ENCODE measurements around the gene PLS1. TPM values are rescaled to one million over a fixed set of nuclear protein-coding genes. Genes with fewer than 3 reads are reported as not detected.

Gene PLS1
- total RNA-seq, 1 experiment from 2014 or later, result 53.8 TPM

DNA sequence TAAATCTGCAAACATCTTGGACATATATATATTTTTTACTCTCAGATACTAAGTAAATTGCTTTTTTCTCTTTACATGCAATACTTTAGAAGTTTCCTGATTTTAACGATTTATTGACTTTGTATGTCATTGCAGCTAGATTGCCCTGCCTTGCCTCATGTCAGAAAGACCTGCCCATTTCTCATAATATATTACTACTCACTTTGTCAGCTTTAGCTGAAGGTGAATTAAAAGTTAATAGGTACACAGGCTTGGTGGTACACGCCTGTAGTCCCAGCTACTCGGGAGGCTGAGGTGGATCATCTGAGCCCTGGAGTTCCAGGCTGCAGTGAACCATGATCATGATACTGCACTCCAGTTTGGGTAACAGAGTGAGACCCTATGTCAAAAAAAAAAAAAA is 52.8 kb downstream of the PLS1 start:
- BruUV-seq (replicated peaks), result no TSS peak
- H3K27me3 ChIP-seq (ENCODE audit: insufficient read depth, low read depth), result no peaks in the 10 kb centered on the region
- ChIA-PET CTCF (no interaction called here), POLR2A (ENCODE audit: unreplicated experiment) (no interaction called here)
- H3F3A ChIP-seq (ENCODE audit: insufficient read depth, low read depth), result peaks cover 10% of the 10 kb centered on the region; the same call in 1 of the 2 replicates
- no peak overlapping the region for H3K27ac ChIP-seq
- H3K4me3 ChIP-seq, result no peak overlapping the region
- no peaks in the 10 kb centered on the region for H3K9me3 ChIP-seq (ENCODE audit: insufficient read depth, low read depth)
- peaks cover 14% of the 10 kb centered on the region; the same call in 1 of the 2 replicates for H3K79me2 ChIP-seq (ENCODE audit: low read depth)
- no peak overlapping the region for H2AFZ ChIP-seq
- H4K20me1 ChIP-seq (ENCODE audit: insufficient read depth), result no peaks in the 10 kb centered on the region
- DNase-seq, result no peak
- H3K36me3 ChIP-seq (ENCODE audit: low read depth), result 0 out of 2 replicates have a peak, but pooled peaks cover 3% of the 10 kb centered on the region
- no peaks in the 10 kb centered on the region for H3K9me2 ChIP-seq (ENCODE audit: insufficient read depth)
- no peak overlapping the region for H3K4me2 ChIP-seq
- TF ChIP-seq, protein P1, sequence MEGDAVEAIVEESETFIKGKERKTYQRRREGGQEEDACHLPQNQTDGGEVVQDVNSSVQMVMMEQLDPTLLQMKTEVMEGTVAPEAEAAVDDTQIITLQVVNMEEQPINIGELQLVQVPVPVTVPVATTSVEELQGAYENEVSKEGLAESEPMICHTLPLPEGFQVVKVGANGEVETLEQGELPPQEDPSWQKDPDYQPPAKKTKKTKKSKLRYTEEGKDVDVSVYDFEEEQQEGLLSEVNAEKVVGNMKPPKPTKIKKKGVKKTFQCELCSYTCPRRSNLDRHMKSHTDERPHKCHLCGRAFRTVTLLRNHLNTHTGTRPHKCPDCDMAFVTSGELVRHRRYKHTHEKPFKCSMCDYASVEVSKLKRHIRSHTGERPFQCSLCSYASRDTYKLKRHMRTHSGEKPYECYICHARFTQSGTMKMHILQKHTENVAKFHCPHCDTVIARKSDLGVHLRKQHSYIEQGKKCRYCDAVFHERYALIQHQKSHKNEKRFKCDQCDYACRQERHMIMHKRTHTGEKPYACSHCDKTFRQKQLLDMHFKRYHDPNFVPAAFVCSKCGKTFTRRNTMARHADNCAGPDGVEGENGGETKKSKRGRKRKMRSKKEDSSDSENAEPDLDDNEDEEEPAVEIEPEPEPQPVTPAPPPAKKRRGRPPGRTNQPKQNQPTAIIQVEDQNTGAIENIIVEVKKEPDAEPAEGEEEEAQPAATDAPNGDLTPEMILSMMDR (conservative IDR thresholded peaks at IDR 0.05), result no peak
- TF ChIP-seq EZH2 (IDR thresholded peaks at IDR 0.05; ENCODE audit: low read depth), result no peak
- H3K4me1 ChIP-seq (replicated peaks; ENCODE audit: insufficient read depth), result peaks cover 26% of the 10 kb centered on the region
- intact Hi-C loops (cut with micrococcal nuclease; ENCODE audit: unreplicated experiment), result no loop called here

DNA sequence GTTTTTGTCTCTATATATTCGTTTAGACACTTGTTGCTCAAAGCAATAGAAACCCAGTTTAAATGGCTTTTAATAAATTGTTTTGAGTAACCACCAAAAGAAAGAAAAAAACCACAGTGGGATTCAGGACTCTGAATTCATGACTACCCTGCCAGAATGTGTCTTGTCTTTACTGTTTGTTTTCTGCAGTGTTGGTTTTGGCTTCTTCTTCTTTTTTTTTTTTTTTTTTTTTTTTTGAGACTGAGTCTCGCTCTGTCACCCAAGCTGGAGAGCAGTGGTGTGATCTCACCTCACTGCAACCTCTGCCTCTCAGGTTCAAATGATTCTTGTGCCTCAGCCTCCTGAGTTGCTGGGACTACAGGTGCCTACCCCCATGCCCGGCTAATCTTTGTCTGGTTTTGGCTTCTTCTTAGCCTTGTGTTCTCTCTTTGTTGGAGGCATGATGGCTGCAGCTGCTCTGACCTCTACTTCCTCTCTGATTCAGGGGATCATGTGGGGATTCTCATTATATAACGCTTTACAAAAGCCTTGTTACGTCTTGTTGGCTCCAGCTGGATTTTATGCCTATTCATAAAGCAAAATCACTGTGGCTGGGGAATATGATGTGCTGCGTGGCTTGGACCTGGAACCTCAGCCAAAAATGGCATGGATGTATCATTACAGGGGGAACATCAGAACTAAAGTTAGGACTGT is 54.0 kb downstream of the PLS1 start:
- Histone ChIP-seq H3K9me2 (ENCODE audit: insufficient read depth) (no peaks in the 10 kb centered on the region), H3K9me3 (ENCODE audit: insufficient read depth, low read depth) (no peaks in the 10 kb centered on the region), H3K4me3 (no peak overlapping the region), H3K27ac (no peak overlapping the region), H3K4me2 (no peak overlapping the region), H3K4me1 (replicated peaks; ENCODE audit: insufficient read depth) (peaks cover 18% of the 10 kb centered on the region), H2AFZ (no peak overlapping the region), H3K27me3 (ENCODE audit: insufficient read depth, low read depth) (no peaks in the 10 kb centered on the region), H3K36me3 (ENCODE audit: low read depth) (0 out of 2 replicates have a peak, but pooled peaks cover 7% of the 10 kb centered on the region), H3F3A (ENCODE audit: insufficient read depth, low read depth) (peaks cover 2% of the 10 kb centered on the region; the same call in 1 of the 2 replicates), H3K79me2 (ENCODE audit: low read depth) (peaks cover 14% of the 10 kb centered on the region; the same call in 1 of the 2 replicates), H4K20me1 (ENCODE audit: insufficient read depth) (no peaks in the 10 kb centered on the region)
- ChIA-PET POLR2A (ENCODE audit: unreplicated experiment) (no interaction called here), CTCF (no interaction called here)
- TF ChIP-seq, protein P1 (conservative IDR thresholded peaks at IDR 0.05), result no peak
- TF ChIP-seq EZH2 (IDR thresholded peaks at IDR 0.05; ENCODE audit: low read depth), result no peak
- DNase-seq, result no peak
- no TSS peak for BruUV-seq (replicated peaks)
- intact Hi-C loops (cut with micrococcal nuclease; ENCODE audit: unreplicated experiment), result no loop called here

DNA sequence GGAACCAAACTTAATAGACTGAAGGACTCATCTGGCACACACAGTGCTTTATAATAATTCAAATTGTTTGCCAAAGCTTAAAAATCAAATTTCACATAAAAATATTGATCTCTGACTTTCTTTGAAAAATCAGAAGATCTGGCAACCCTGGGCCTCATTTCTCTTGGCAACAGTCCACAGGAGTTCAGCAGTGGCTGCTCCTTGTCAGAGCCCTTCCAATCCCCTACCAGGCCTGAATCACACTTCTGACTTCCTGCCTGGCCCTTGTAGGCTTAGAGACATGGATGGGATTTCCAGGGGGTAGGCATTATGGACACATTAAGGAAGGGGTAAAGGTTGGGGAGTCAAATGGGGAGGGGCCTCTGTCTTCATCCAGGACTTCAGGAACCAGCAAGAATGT is 55.5 kb downstream of the PLS1 start:
- 0 out of 2 replicates have a peak, but pooled peaks cover 4% of the 10 kb centered on the region for H3K36me3 ChIP-seq (ENCODE audit: low read depth)
- no peaks in the 10 kb centered on the region for H3F3A ChIP-seq (ENCODE audit: insufficient read depth, low read depth)
- no peak for TF ChIP-seq EZH2 (IDR thresholded peaks at IDR 0.05; ENCODE audit: low read depth)
- TF ChIP-seq, protein P1 (conservative IDR thresholded peaks at IDR 0.05), result no peak
- peaks cover 9% of the 10 kb centered on the region; the same call in 1 of the 2 replicates for H3K4me1 ChIP-seq (replicated peaks; ENCODE audit: insufficient read depth)
- no TSS peak for BruUV-seq (replicated peaks)
- H3K27me3 ChIP-seq (ENCODE audit: insufficient read depth, low read depth), result no peaks in the 10 kb centered on the region
- H3K79me2 ChIP-seq (ENCODE audit: low read depth), result peaks cover 10% of the 10 kb centered on the region; the same call in 1 of the 2 replicates
- POLR2A ChIA-PET (ENCODE audit: unreplicated experiment), result no interaction called here
- CTCF ChIA-PET, result interaction anchor here (0.6 kb wide), 1 partner anchor 360 kb away, joined by 4 read pairs; no protein-coding TSS in a partner anchor
- no peaks in the 10 kb centered on the region for H3K9me2 ChIP-seq (ENCODE audit: insufficient read depth)
- no peaks in the 10 kb centered on the region for H4K20me1 ChIP-seq (ENCODE audit: insufficient read depth)
- no peak overlapping the region for H2AFZ ChIP-seq
- DNase-seq, result no peak
- H3K9me3 ChIP-seq (ENCODE audit: insufficient read depth, low read depth), result no peaks in the 10 kb centered on the region
- H3K4me2 ChIP-seq, result no peak overlapping the region
- no peak overlapping the region for H3K4me3 ChIP-seq
- H3K27ac ChIP-seq, result no peak overlapping the region
- intact Hi-C loops (cut with micrococcal nuclease; ENCODE audit: unreplicated experiment), result no loop called here

Data from PC-9 (cell line).